Stimulated activated CD4-positive, alpha-beta T cell treated with anti-CD3 and anti-CD28 coated beads, Interleukin-15, amount 100 ng/mL, for 48 hours (primary cell): ENCODE results near the gene SPATA19.

Source experiments
- DNase-seq, 2 donors: peaks; one replicate each; pipeline ENCODE4 v3.0.0-alpha.2; 2020; ENCODE audit warnings: low read depth in 2 of 2

The SPATA19 gene

DNA sequence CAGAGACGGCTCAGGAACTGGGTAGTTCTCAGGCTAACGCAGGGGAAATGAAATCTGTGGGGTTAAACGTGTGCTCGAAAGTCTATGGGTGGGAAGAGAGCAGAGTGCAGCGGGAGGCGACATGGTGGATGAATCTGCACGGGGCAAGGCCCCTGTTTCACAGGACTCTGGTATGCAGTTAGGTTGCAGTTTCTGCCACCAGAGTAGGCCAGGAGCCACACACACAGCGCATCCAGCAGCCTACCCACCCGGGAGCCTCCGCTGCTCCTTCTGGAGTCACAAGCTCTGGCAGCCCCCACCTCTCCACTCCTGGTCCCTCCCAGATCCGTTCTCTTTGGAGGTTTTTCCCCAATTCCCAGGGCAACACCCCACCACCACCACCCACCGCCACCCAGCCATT, 27.0 kb downstream of the SPATA19 start:
- DNase-seq = no peak

DNA sequence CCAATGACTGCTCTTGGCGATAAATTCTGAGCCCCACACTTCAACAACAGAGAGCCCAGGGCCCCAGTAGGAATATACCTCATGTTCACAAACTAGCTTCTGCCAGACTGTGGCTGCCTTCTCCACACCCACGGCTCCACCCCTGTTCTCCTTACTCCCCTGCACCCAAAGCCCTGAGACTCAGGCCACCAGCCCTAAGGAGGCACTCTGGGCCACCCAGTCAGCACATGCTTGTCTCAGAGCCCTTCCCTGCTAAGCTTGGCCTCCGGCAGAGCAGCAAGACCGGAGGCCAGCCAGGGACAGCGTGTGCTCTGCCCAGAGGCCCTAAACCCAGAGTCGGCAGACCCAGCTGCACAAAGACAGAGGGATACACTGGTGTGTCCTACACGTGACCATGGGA, 27.9 kb downstream of the SPATA19 start:
- DNase-seq = no peak

DNA sequence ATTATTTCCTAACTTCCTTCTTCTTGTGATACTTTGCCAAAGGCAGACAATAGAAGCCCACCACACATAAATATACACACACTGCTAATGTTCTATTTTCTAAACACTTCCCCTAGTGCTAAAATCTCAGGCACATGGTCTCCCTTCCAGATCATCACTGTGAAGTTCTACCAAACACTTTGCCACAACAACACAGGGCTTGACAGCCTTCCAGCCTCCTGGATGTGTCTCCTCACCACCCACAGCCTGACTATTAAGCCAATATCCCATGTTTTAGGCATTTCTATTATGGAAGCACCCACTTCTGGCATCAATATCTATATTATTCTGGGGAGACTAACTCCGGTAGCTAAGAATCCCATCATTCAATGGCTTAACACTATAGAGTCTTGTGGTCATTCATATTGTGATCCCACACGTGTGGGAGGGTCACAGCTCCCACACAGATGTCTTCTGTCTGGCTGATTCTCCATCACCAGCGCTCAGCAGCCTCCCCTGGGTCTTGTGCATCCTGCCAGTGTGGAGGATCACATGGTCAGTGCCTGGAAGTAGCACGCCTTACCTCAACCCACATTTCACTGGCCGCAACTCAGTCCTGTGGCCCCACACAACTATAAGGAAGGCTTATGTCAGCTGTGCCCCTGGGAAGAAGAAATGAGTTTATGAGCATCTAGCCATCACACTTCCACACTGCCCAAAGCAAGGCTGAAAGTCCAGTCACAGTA, 29.0 kb downstream of the SPATA19 start:
- no peak for DNase-seq

DNA sequence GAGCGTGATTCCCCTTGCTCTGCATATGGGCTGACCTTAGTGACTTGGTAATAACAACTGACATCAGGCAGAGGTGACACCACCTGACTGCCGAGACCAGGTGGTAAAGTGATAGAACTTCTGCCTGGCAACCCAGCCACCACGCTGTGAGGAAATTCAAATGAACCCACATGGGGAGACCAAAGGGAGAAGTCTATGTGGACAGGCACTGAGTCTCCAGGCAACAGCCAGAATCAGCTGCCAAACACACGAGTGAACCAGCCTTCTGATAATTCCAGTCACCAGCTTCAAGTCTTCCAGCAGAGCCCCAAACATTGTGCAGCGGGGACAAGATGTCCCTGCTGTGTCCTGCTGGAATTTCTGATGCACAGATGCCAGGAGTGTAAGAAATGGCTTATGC, 29.7 kb downstream of the SPATA19 start:
- no peak for DNase-seq

DNA sequence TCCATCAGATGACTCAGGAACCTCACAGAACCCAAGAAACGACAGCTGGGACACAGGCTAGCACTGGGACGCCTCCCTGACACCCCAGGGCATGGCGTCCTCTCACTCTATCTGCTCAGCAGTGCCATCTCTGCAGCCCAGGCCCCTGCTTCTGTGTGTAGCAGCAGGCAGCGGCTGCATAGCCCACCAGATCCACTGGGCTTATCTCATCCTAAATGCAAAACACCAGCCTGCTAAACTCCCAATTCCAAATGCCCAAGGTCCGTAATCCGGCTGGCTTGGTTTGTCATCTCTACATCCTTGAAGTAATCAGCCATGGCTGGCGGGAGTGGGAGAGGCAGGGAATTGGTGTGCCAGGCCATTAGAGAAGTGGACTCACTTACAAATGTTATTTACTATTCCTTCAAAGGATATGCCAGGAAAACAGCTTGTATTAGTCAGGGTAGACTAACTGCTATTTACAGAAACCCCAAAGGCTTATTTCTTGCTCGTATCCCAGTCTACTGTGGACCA, 30.7 kb downstream of the SPATA19 start:
- no peak for DNase-seq

DNA sequence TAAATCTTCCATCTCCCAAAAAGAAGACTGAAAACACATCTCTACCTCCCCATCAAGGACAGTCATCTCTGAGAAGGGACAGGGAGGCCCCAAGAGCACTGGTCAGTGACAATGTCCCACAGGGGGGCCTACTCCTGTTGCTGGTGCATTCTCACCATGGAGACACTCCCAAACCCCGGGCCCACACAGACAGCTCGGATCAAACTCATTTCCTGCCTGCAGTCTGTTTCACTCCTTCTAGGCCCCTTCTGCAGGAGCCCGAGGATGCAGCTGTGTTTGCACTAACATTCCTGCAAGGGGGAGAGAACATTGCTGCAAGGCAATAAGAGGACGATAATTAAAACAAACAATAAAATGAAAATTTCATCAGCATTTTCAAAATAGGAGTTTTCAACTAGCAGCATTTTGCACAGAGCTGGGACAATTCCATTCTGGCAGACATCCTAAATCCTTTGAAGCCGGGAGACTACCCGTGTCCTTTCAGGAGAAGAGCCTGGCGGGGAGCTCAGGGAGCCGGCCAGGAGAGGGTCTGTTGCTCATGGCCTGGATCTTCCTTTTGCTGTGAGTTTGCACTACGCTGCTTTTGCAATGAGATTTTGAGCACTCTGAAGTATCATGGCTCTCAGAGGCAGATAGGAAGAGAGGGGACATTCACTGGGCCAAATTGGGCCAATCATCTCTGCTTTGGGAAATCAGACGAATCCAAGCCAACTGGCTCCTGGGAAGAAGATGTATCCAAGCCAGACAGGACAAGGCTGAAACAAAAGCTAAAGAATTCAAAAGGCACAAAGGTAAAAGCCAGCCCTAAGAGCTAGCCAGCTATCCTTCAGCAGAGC, 33.2 kb downstream of the SPATA19 start:
- DNase-seq = no peak

DNA sequence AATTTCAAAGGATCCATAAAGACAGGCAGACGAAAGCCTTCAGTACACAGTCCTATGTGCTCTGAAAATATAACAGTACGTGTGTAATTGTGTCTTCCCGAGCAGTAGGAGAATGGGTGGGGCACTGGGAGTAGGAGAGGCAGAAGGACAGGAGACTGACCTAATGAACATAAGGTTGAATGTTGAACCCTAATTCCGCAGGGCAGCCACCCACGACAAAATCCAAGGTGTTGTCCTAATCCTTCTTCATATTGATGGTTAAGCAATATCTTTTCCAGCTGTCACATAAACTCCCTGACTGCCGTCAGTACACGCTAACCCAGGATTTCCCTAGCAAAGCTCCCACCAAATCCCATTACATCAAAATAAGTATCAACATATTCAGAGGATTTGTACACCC, 34.5 kb downstream of the SPATA19 start:
- no peak for DNase-seq

DNA sequence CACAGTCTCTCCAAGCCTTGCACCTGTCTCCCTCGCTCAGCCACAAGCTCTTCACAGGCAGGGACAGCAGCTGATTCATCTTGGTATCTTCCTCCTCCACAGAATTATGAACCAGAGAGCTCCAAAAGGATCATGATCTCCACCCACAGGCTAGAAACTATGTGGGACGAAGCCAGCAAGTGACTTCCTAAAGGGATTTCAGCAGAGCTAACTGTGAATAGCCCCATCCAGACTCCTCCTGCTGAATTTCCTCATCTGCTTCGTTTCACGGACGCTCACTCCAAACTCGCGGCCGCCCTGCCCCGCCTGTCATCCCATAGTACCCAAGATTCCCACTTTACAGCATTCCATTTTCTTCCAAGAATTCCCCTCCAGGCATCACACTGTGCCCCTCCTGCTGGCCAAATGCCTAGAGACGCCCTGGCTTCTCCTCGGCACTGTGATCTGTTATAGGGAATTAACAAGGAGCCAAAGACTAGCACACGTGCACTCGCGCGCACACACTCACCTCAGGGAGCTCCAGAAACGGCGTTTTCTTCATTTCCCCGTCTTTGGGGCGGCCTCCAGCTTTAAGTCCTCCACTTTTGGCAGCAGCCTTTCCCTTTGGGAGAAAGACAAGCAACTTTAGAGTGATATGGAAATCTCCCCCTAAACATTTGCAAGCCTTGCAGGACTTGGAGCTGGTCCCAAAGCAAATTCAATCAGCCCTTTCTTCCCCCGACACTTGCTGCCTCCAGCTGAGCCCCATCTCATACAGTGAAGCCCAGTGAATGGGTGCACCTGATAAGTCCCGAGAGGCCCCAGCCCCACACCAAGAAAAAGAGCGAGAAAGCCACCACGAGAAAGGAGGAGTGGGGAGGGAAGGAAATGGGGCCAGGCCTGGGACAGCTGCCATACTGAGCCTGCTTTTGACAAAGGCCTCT, 35.5 kb downstream of the SPATA19 start:
- no peak for DNase-seq

DNA sequence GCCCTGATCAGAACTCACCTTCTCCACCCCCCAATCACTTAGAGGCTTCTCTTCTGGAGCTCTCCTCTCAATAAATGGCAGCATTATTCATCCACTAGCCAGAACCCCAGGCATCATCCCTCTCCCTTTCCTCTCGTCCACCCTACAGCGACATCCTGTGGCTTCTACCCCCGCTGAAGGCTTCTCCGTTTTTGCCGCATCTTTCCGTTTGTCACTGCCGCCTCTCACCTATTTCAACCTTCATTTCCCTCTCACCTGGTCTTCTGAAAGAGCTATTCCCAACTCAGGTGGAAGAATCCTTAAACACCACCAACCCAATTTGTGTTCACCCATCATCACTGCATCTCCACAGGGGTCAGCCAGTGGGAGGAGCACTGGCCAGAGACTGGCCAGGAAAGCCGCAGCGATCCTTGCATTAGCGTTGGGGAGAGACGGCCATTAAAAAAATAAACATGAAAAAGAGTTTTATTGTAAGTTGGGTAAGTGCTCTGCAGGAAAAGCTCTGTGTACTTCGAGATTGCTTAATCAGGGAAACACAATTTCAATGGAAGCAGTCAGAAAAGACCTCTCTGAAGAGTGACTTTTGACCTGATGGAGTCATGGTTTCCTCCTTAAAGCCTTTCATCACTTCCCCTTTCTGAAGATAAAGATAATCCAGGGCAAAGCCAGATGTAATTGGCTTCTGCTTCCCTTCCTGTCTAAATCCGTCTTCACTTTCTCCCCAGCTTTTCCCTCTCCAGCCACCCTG, 36.7 kb downstream of the SPATA19 start:
- no peak for DNase-seq

DNA sequence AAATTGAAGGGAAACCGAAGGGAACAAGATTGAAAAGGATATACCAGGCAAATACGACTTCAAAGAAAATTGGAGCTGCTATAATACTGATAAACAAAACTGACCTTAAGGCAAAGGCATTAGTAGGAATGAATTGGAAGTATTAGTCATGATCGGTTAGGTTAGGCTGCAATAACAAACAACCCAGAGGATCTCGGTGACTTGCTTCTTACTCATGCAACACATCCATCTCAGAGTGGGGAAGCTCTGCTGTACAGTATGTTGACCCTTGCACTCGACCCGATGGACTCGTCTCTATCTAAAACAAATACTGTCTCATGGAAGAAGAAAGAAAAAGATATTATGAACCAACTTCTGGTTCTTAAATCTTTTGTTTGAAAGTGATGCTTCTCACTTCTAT, 42.3 kb downstream of the SPATA19 start:
- DNase-seq = no peak

DNA sequence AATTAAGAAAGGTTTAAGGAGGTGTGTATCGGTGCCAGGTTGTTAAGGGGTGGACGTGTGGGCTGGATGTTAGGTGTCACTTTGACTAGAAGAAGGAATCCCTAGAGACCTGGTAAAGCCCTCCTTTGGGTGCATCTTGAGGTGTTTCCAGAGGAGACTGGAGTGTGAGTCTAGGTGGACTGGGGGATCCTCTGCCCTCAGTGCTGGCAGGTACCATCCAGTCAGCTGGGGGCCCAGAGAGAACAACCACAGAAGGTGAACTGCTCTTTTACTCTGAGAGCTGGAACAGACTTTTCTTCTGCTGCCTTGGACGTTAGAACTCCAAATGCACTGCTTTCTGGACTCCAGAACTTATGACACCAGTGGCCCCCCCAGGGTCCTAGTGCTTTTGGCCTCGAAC, 44.0 kb downstream of the SPATA19 start:
- DNase-seq = no peak

DNA sequence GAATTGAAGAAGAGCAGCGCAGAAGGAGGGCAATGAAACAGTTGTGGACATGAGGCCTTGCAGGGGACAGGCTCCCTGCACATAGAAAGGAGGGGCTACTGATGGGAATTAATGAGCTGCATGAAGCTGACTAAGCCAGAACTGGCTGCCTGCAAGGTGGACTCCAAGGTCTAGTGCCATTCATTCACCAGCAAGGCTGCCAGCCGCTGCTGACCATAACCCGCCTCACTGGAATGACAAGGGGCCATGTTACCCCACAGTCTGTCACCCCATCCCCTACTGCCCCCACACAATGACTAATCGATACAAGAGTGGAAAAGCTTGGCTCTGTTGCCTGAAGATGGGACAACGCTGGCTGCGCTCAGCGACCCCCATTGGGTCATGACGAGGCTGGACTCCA, 44.6 kb downstream of the SPATA19 start:
- no peak for DNase-seq

DNA sequence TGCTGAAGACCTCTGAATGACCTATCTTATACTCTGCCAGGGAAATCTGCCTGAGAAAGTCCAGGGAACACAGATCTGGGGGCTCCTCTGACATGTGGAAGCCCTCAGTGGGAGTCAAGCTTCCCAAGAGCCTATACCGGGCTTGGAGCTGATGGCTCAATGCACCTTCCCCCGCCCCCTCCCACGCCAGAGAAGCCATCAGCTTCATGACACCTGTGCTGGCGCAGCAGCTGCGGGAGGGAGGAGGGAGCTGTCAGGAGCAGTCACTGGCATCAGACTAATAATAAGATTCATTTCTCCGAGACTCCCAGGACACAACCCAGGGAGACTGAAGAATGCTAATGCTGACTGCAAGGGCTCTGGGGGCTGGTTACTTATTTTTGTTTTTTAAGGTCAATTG, 47.8 kb downstream of the SPATA19 start:
- no peak for DNase-seq

DNA sequence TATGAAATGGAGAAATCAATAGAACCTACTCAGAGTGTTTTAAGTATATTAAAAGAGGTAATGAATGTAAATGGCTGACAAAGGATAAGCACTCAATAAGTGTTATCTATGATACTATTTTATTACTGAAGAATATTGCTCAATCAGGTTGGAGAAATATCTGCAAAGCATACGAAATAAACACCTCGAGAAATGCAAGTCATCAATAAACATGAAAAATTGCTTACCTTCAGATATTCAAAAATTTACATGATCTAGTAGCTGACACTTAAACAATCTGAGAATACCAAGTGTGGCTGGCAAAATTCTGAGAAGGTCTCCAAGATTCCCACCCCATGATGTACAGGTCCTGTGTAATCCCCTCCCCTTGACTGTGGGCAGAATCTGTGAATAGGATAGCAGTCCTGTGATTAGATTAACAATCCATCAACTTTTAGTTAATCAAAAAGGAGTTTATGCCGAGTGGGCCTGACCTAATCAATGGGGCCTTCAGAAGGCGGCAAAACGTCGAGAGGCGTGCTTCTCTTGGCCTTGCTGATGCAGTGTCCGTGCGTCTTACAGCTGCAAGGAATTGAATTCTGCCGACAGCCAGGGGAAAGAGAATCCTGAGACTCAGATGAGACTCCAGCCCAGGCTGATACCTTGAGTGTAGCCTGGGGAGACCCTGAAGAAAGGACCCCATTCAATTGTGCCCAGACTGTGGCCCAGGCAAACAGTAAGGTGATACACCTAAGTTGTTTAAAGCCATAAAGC, 49.1 kb downstream of the SPATA19 start:
- DNase-seq = no peak

DNA sequence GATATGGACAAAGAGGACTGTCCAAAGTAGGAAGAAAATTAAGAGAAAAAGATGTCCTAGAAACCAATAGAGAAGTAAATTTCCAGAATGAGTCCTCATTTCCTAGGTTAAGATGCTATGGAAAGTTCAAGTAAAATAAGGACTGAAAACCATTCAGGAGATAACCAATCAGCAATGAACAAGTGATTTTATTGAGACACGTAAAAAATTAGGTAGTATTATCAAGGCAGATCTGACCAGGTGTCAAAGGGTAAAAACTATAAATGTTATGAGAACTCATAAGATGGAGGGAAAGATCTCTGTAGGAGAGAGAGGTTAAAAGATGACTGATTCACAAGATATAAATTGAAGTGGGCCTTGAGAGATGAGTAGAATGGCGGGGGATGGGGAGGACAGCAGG, 50.2 kb downstream of the SPATA19 start:
- no peak for DNase-seq

DNA sequence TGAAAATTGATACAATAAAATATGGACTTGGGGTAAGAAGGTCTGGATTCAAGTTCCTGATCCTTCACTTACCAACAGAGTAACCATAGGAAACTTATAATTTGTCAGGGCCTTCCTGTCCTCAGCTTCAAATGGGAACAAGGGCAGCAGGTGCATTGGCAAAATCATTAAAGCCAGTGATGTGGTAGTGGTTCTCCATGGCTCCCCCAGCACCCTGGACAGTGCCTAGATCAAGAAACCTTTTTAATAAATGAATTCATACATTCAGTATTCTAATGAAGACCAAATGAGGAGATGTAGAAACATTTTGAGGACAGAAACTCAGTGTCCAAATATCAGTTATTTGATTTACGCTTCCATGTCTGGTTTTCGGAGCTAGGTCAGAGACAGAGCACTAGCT, 51.1 kb downstream of the SPATA19 start:
- DNase-seq = no peak

DNA sequence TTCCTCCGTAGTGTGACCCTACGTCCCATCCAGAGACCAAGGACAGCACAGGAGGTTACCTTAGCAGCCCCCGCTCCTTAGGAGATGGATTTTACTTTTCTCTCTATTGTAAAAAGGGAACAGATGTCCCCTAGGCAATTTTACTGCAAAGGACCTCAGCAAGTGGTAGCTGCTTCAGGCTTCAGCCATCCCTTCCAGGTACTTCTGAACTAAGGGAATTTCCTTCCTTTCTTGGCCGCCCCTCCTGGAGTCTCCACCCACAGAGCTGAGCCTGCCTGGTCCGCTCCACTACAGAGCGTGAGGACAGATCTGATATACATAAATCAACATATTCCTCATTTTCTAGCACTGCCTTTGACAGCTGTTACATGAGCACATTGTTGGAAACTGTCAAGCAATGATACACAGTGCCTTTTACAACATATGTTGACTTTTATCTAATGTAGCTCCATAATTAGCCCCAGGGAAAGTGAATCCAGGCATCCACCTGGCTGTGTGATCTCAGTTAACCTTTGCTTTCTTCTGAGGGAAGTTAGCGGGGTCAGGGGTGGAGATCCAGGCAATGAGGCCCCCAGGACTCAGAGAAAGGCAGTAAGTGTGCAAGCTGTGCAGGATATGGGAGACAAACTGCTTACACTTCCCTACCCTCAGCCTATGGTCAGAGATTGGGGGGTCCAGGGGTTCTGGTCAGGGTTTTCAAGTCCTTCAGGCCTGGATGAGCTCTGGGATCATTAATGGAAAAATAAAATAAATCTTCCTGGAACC, 51.9 kb downstream of the SPATA19 start:
- no peak for DNase-seq

DNA sequence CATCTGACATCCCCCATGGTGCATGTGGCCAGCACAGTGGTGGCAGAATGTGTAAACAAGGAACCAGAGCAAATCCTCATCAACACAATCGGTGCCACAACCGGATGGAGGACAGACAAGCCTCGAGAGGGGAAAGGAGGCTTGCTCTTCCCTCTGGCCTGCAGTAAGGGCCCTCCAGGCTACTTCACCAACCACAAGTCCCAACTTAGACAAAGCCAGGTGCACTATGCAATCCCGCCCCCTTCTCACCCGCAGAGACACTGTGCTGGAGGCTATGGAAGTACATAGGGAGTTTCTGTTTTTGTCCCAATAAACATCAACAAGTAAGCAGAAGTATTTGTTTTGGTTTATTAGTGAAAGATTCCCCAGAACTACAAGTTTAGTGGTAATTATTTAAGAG, 54.3 kb downstream of the SPATA19 start:
- no peak for DNase-seq
